GM23248 (cell line): ENCODE measurements around the gene MED6. TPM values are rescaled to one million over a fixed set of nuclear protein-coding genes. Genes with fewer than 3 reads are reported as not detected.

Source experiments
- DNase-seq: peaks from one replicate; pipeline ENCODE4 v3.0.0-alpha.2; 2015
- H2AFZ ChIP-seq: fragments of 200-600 bp; sonication (generic); 2 replicates; pipeline ENCODE4 v1.6.1; 2016; ENCODE audit warnings: antibody characterized with exemption
- H3F3A ChIP-seq: fragments of 200-600 bp; sonication (generic); 2 replicates; pipeline ENCODE4 v1.6.1; 2016; ENCODE audit warnings: mild to moderate bottlenecking, antibody characterized with exemption, mixed run types; ENCODE audit not compliant: insufficient read depth
- H3K27ac ChIP-seq: fragments of 200-600 bp; sonication (generic); 2 replicates; pipeline ENCODE4 v1.5.1; 2016; ENCODE audit warnings: mild to moderate bottlenecking
- H3K27me3 ChIP-seq: fragments of 200-600 bp; sonication (generic); replicated peaks from 2 replicates; pipeline ENCODE4 v1.6.1; 2016; ENCODE audit warnings: mild to moderate bottlenecking; ENCODE audit not compliant: insufficient read depth
- H3K36me3 ChIP-seq: fragments of 200-600 bp; sonication (generic); 2 replicates; pipeline ENCODE4 v1.6.1; 2016; ENCODE audit warnings: low read depth, mild to moderate bottlenecking
- H3K4me1 ChIP-seq: fragments of 200-600 bp; sonication (generic); 2 replicates; pipeline ENCODE4 v1.6.1; 2016; ENCODE audit warnings: mild to moderate bottlenecking; ENCODE audit not compliant: insufficient read depth
- H3K4me2 ChIP-seq: fragments of 200-600 bp; sonication (generic); one replicate; pipeline ENCODE4 v1.6.1; 2016; ENCODE audit warnings: mild to moderate bottlenecking; ENCODE audit not compliant: unreplicated experiment
- H3K4me3 ChIP-seq: fragments of 200-600 bp; sonication (generic); 2 replicates; pipeline ENCODE4 v1.5.1; 2016; ENCODE audit warnings: mild to moderate bottlenecking
- H3K79me2 ChIP-seq: fragments of 200-600 bp; sonication (generic); 2 replicates; pipeline ENCODE4 v1.6.1; 2016; ENCODE audit warnings: mild to moderate bottlenecking; ENCODE audit not compliant: insufficient read depth
- H3K9ac ChIP-seq: fragments of 200-600 bp; sonication (generic); 2 replicates; pipeline ENCODE4 v1.6.1; 2016; ENCODE audit warnings: mild to moderate bottlenecking
- H3K9me2 ChIP-seq: fragments of 200-600 bp; sonication (generic); 2 replicates; pipeline ENCODE4 v1.6.1; 2016; ENCODE audit warnings: mixed run types, mild to moderate bottlenecking, moderate library complexity; ENCODE audit not compliant: insufficient read depth
- H3K9me3 ChIP-seq: fragments of 200-600 bp; sonication (generic); one replicate; pipeline ENCODE4 v1.6.1; 2017; ENCODE audit warnings: low read depth
- H4K20me1 ChIP-seq: fragments of 200-600 bp; sonication (generic); 2 replicates; pipeline ENCODE4 v1.6.0; 2016; ENCODE audit not compliant: insufficient read depth
- EZH2 ChIP-seq: fragments of 200-600 bp; sonication (generic); IDR thresholded peaks from 2 replicates; pipeline ENCODE4 v1.6.1; 2018; ENCODE audit warnings: antibody characterized with exemption, mild to moderate bottlenecking; ENCODE audit not compliant: insufficient read depth, poor library complexity, severe bottlenecking
- EZH2phosphoT487 ChIP-seq: fragments of 200-600 bp; sonication (generic); IDR thresholded peaks from 2 replicates; pipeline ENCODE4 v1.6.1; 2018; ENCODE audit warnings: antibody characterized with exemption, moderate library complexity, mild to moderate bottlenecking, low read depth; ENCODE audit not compliant: insufficient read depth
- WGBS, 2 experiments: methylation state at CpG; one replicate each; pipeline ENCODE4 v1.1.6; 2015 to 2017; ENCODE audit warnings: low lambda C conversion rate in 2 of 2, low coverage in 1 of 2; ENCODE audit errors: missing lambda C conversion rate in 2 of 2; 5-methylcytosine and 5-hydroxymethylcytosine counted together
- in situ Hi-C: fragments of 300-500 bp; cut with MboI; formaldehyde crosslinking; loops from 2 replicates; pipeline ENCODE4 v1.15.0; 2020
- polyA plus RNA-seq: library from polyadenylated mRNA; unstranded; fragments of >200 nt; fragmentation: Nextera tagmentation; extraction: Ambion mirVana; gene quantifications from 2 replicates; pipeline ENCODE4 v1.2.1, GENCODE V29; 2016
- total RNA-seq: library from RNA; depleted of rRNA; stranded (reverse); fragments of >200 nt; shearing (Covaris generic); gene quantifications from 2 replicates; pipeline ENCODE4 v1.2.3, GENCODE V29; 2014

MED6 gene
- total and polyA plus RNA-seq, 2 experiments from 2014 or later: 20.5 to 31.6 TPM

DNA sequence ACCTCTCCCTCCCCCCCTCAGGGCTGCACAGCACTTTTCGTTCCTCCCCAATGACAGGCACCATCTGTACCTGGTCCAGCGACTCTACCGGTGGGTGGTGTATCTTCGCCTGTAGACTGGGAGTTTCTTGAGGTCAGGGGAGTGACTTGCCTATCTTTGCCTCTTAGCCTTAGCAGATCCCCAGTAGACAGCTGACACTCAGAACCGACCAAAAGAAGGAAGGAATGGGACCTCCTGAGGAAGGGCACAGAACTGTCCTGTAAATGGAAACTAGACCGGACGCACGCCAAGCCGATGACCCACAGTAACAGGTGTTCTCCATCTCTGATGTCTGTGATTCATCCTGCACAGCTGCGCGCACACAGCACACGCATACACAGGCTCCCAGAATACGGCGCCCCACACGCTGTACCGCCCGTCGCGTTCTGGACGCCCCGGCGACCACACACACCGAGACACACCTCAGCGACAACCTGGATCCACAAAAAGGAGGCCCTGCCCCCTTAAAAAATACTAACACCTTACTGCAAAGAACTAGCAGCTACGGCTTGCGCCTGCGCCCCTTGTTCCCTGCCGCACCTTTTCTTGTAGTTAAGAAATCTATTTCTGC lies 40.6 kb upstream of the MED6 start:
- 0 out of 2 replicates have a peak, but pooled peaks have one; percentile 4 for TF ChIP-seq EZH2phosphoT487
- no peak for TF ChIP-seq EZH2
- Histone ChIP-seq H3K79me2 (no peaks in the 10 kb centered on the region), H3K27me3 (peaks cover 75% of the 10 kb centered on the region), H3K4me2 (peak overlapping the region; percentile 16), H3K4me3 (peak overlapping the region; percentile 74), H4K20me1 (no peaks in the 10 kb centered on the region), H2AFZ (peak overlapping the region; percentile 65; the same call in 1 of the 2 replicates), H3K36me3 (no peaks in the 10 kb centered on the region), H3K27ac (no peak overlapping the region), H3K4me1 (no peaks in the 10 kb centered on the region), H3F3A (no peaks in the 10 kb centered on the region), H3K9ac (no peak overlapping the region), H3K9me2 (no peaks in the 10 kb centered on the region), H3K9me3 (no peaks in the 10 kb centered on the region)
- peak; percentile 43 for DNase-seq
- in situ Hi-C loops: no loop called here
- WGBS, 2 experiments: 3 to 4% methylated on average over 28 of the region's 28 CpGs

GRCh38 chr14:70638416-70638815 lies 38.0 kb upstream of the MED6 start:
- no peak overlapping the region for H3K27ac ChIP-seq
- H3K79me2 ChIP-seq: no peaks in the 10 kb centered on the region
- H3K36me3 ChIP-seq: no peaks in the 10 kb centered on the region
- no peak overlapping the region for H2AFZ ChIP-seq
- WGBS, 2 experiments: 13 to 22% methylated on average over 2 of the region's 2 CpGs
- no peak overlapping the region for H3K9ac ChIP-seq
- peaks cover 57% of the 10 kb centered on the region for H3K27me3 ChIP-seq
- H3K9me3 ChIP-seq: no peaks in the 10 kb centered on the region
- no peak for DNase-seq
- H3K4me1 ChIP-seq: no peaks in the 10 kb centered on the region
- in situ Hi-C loops: no loop called here
- H3F3A ChIP-seq: no peaks in the 10 kb centered on the region
- H3K4me2 ChIP-seq: no peak overlapping the region
- no peaks in the 10 kb centered on the region for H4K20me1 ChIP-seq
- no peaks in the 10 kb centered on the region for H3K9me2 ChIP-seq
- no peak for TF ChIP-seq EZH2phosphoT487
- TF ChIP-seq EZH2: no peak
- no peak overlapping the region for H3K4me3 ChIP-seq

DNA sequence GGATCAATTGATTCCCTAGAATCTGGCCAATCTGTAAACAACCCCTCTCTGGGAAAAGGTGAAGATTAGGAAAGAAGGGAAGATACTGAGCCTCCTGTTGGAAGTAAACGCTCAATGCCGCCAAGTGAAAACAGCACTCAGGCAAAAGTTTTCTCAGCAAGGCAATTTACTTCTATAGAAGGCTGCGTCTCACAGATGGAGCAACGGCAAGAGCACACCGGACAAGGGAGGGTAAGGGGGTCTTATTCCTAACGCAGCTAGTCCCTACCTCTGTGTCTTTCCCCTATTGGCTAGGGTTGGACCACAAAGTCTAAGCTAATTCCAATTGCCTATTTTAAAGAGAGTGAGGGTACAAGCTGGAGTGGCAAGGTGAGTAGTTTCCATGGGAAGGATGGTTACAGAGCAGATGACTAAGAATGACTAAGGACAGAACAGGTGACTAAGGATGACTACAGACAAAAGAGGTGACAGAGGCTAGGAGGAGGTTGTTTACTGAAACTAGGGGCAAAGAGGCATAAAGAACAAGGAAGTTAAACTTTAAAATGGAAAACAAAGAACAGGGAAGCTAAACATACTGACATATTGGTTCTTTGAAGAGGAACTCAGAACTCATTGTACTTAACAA lies 35.6 kb upstream of the MED6 start:
- Histone ChIP-seq H3K27ac (no peak overlapping the region), H4K20me1 (no peaks in the 10 kb centered on the region), H3K4me3 (no peak overlapping the region), H3K27me3 (peaks cover 39% of the 10 kb centered on the region), H3K9me3 (no peaks in the 10 kb centered on the region), H3K36me3 (no peaks in the 10 kb centered on the region), H2AFZ (no peak overlapping the region), H3K4me1 (no peaks in the 10 kb centered on the region), H3F3A (no peaks in the 10 kb centered on the region), H3K9ac (no peak overlapping the region), H3K4me2 (no peak overlapping the region), H3K79me2 (no peaks in the 10 kb centered on the region), H3K9me2 (no peaks in the 10 kb centered on the region)
- in situ Hi-C loops: no loop called here
- DNase-seq: no peak
- TF ChIP-seq EZH2 (no peak), EZH2phosphoT487 (no peak)
- 74 to 77% methylated on average over 6 of the region's 6 CpGs for WGBS, 2 experiments

DNA sequence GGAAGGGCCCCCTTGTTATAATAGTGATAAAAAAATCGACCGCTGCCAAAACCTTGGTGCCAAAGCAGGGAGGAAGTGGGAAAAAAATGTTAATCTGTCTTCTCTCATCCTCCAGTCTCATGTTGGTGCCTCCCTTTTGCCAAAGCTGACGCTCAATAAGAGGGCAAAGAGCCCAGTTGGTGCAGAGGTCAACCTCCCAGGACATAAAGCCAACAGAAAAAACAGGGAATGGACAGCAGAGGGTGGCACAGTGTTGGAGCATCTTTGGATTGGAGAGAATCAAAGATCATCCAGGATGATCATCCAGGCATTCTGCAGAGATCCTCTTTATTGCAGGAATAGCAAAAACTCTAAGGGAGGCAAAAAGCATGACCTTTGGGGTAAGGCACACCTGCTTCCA lies 31.5 kb upstream of the MED6 start:
- Histone ChIP-seq H3F3A (no peaks in the 10 kb centered on the region), H3K36me3 (no peaks in the 10 kb centered on the region), H4K20me1 (no peaks in the 10 kb centered on the region), H3K4me2 (no peak overlapping the region), H3K4me3 (no peak overlapping the region), H3K27me3 (peaks cover under 1% of the 10 kb centered on the region; the same call in 1 of the 2 replicates), H3K9me3 (peaks cover 4% of the 10 kb centered on the region), H3K27ac (no peak overlapping the region), H3K4me1 (no peaks in the 10 kb centered on the region), H2AFZ (no peak overlapping the region), H3K9me2 (no peaks in the 10 kb centered on the region), H3K79me2 (no peaks in the 10 kb centered on the region), H3K9ac (no peak overlapping the region)
- 41 to 50% methylated on average over 3 of the region's 3 CpGs for WGBS, 2 experiments
- TF ChIP-seq EZH2: no peak
- no peak for TF ChIP-seq EZH2phosphoT487
- in situ Hi-C loops: no loop called here
- DNase-seq: no peak
